Measurements from ENCODE around the gene CPT1B. TPM values are rescaled to one million over a fixed set of nuclear protein-coding genes. Genes with fewer than 3 reads are reported as not detected.

Gene CPT1B
- total and polyA plus RNA-seq, 2 of the 8 experiments (the other 6 are each of a cell fraction or from before 2014, with no cell fraction given), result 34.2 to 36.2 TPM

GRCh38 chr22:50584106-50585096 is 6.2 kb upstream of the CPT1B start (continued):
- no peak for TF ChIP-seq TAF7 (optimal IDR thresholded peaks at IDR 0.05; ENCODE audit: borderline replicate concordance, low read depth, low read length)
